A673 (cell line): Measurements from ENCODE around the gene CNTN5. TPM values are rescaled to one million over a fixed set of nuclear protein-coding genes. Genes with fewer than 3 reads are reported as not detected.

Experiments used
- BruUV-seq: library from RNA; stranded (reverse); fragments of 400-500 nt; replicated peaks from 2 replicates; lab custom pipeline; 2021; lab: Mats Ljungman, UMichigan
- CTCF ChIA-PET: fragments of 300-600 bp; sonication (Branson Sonifier 250); formaldehyde crosslinking; loops from one replicate; lab custom pipeline; 2022; ENCODE audit warnings: antibody characterized with exemption; lab: Charles Lee
- POLR2A ChIA-PET: fragments of 300-600 bp; sonication (Branson Sonifier 250); formaldehyde crosslinking; loops from one replicate; lab custom pipeline; 2022; ENCODE audit warnings: antibody characterized with exemption; ENCODE audit not compliant: low non-redundant PET; lab: Charles Lee
- DNase-seq: peaks from one replicate; pipeline ENCODE4 v3.0.0-alpha.2; 2015; ENCODE audit warnings: low spot score
- H3K27ac ChIP-seq: fragments of 200-600 bp; sonication (generic); 2 replicates; pipeline ENCODE4 v1.5.1; 2016; ENCODE audit warnings: mixed run types, low read depth, mild to moderate bottlenecking, mixed read lengths, antibody characterized with exemption, low read length; ENCODE audit not compliant: poor library complexity, severe bottlenecking
- H3K27me3 ChIP-seq: fragments of 200-600 bp; sonication (generic); replicated peaks from 2 replicates; pipeline ENCODE4 v1.6.1; 2017; ENCODE audit warnings: mixed run types, low read depth, mild to moderate bottlenecking, mixed read lengths, antibody characterized with exemption, low read length; ENCODE audit not compliant: insufficient read depth, poor library complexity
- H3K36me3 ChIP-seq: fragments of 200-600 bp; sonication (generic); 2 replicates; pipeline ENCODE4 v1.6.1; 2016; ENCODE audit warnings: mixed run types, mild to moderate bottlenecking, mixed read lengths, antibody characterized with exemption, low read length; ENCODE audit not compliant: insufficient read depth, poor library complexity, severe bottlenecking
- H3K4me1 ChIP-seq: fragments of 200-600 bp; sonication (generic); 2 replicates; pipeline ENCODE4 v1.6.1; 2017; ENCODE audit warnings: mixed run types, mild to moderate bottlenecking, mixed read lengths, antibody characterized with exemption, low read length; ENCODE audit not compliant: insufficient read depth, poor library complexity, severe bottlenecking
- H3K4me3 ChIP-seq: fragments of 200-600 bp; sonication (generic); 2 replicates; pipeline ENCODE4 v1.5.1; 2016; ENCODE audit warnings: low read depth, mixed run types, mild to moderate bottlenecking, mixed read lengths, low read length; ENCODE audit not compliant: poor library complexity, severe bottlenecking
- H3K9me3 ChIP-seq: fragments of 200-600 bp; sonication (generic); 2 replicates; pipeline ENCODE4 v1.6.1; 2016; ENCODE audit warnings: mixed run types, low read depth, mild to moderate bottlenecking, mixed read lengths, antibody characterized with exemption, low read length; ENCODE audit not compliant: poor library complexity, severe bottlenecking
- EZH2 ChIP-seq: fragments of 200-600 bp; sonication (generic); IDR thresholded peaks from 2 replicates; pipeline ENCODE4 v1.6.1; 2017; ENCODE audit warnings: borderline replicate concordance, low read depth, mild to moderate bottlenecking, mixed read lengths, antibody characterized with exemption, low read length; ENCODE audit not compliant: poor library complexity, severe bottlenecking
- intact Hi-C: fragments of 100-400 bp; cut with micrococcal nuclease; formaldehyde crosslinking; loops from one replicate; pipeline ENCODE4 v1.10.0; 2022; ENCODE audit not compliant: unreplicated experiment
- total RNA-seq: library from RNA; stranded (reverse); gene quantifications from 2 replicates; pipeline ENCODE4 v1.2.3, GENCODE V29; 2021
- TF ChIP-seq, protein P1 (sequence below): fragments of 300-800, 200-600 bp; sonication (generic); conservative IDR thresholded peaks from 2 replicates; pipeline ENCODE4 v1.5.1; 2017; ENCODE audit warnings: low read depth, mild to moderate bottlenecking, antibody characterized with exemption, low read length, moderate library complexity, mixed read lengths

Gene CNTN5
- total RNA-seq, 1 experiment from 2014 or later: 0.80 TPM

DNA sequence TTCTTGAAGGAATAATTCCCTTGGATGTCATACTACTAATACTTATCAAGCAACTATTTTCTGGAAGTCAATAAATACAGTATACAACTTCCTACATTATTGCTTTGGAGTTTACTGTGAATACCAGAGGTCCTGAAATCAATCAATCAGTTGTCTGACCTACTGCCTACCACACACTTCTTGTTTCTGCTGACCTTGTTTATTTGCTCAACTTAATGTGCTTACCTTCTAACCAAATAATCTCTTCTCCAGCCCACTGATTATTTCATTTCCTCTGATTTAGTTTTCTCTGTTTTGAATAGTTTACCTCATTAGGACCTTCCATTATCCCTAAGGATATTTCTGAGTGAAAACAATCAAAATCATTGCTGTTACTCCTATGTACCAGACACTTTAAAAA is 1142.7 kb downstream of the CNTN5 start:
- intact Hi-C loops: no loop called here
- Histone ChIP-seq H3K4me1 (no peaks in the 10 kb centered on the region), H3K27me3 (no peaks in the 10 kb centered on the region), H3K36me3 (no peaks in the 10 kb centered on the region), H3K4me3 (no peak overlapping the region), H3K9me3 (no peaks in the 10 kb centered on the region), H3K27ac (no peak overlapping the region)
- ChIA-PET POLR2A (no interaction called here), CTCF (no interaction called here)
- no peak for TF ChIP-seq EZH2
- TF ChIP-seq, protein P1, sequence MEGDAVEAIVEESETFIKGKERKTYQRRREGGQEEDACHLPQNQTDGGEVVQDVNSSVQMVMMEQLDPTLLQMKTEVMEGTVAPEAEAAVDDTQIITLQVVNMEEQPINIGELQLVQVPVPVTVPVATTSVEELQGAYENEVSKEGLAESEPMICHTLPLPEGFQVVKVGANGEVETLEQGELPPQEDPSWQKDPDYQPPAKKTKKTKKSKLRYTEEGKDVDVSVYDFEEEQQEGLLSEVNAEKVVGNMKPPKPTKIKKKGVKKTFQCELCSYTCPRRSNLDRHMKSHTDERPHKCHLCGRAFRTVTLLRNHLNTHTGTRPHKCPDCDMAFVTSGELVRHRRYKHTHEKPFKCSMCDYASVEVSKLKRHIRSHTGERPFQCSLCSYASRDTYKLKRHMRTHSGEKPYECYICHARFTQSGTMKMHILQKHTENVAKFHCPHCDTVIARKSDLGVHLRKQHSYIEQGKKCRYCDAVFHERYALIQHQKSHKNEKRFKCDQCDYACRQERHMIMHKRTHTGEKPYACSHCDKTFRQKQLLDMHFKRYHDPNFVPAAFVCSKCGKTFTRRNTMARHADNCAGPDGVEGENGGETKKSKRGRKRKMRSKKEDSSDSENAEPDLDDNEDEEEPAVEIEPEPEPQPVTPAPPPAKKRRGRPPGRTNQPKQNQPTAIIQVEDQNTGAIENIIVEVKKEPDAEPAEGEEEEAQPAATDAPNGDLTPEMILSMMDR: no peak
- no TSS peak for BruUV-seq
- no peak for DNase-seq

DNA sequence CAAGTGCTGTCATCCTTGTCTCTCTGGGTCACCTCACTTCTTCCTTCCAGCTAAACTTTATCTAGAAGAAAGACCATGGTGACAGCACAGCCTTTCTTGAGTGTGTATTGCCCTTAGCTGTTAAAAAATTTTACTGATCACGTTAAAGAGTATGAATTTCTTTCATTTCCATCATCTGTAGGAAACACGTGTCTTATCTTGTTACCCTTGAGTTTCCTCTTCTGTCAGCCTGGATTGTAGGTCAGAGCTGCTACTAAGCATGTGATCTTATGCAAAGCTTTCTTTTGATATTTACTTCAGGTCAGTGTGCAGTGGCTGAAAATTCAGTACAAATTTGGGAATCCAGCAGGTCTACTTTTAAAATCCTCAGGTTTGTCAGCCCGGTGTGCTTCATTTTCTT is 1154.1 kb downstream of the CNTN5 start:
- ChIA-PET POLR2A (no interaction called here), CTCF (no interaction called here)
- Histone ChIP-seq H3K9me3 (no peaks in the 10 kb centered on the region), H3K27me3 (no peaks in the 10 kb centered on the region), H3K36me3 (no peaks in the 10 kb centered on the region), H3K4me1 (no peaks in the 10 kb centered on the region), H3K4me3 (no peak overlapping the region), H3K27ac (no peak overlapping the region)
- no peak for DNase-seq
- intact Hi-C loops: no loop called here
- BruUV-seq: no TSS peak
- TF ChIP-seq EZH2: no peak
- TF ChIP-seq, protein P1: no peak

DNA sequence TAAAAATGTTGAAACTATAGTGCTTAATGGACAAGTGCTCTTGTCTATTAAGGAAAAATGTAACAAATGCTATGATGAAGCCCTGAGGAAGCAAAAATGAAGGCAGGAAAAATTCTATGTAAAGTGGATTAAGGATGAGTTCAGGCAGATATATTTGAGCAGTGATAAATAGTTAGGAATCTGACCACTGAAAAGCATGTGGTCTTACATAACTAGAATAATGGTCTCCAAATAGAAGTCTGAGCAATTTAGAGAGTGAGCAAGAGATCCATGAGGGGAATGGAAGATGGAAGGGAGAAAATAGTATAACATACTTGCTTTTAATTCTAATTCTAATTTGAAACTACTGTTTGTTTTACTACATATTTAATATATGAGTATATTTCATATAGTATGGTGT is 1155.7 kb downstream of the CNTN5 start:
- H3K27me3 ChIP-seq: no peaks in the 10 kb centered on the region
- ChIA-PET POLR2A (no interaction called here), CTCF (no interaction called here)
- intact Hi-C loops: no loop called here
- no peak overlapping the region for H3K27ac ChIP-seq
- H3K9me3 ChIP-seq: no peaks in the 10 kb centered on the region
- H3K4me1 ChIP-seq: no peaks in the 10 kb centered on the region
- no peak overlapping the region for H3K4me3 ChIP-seq
- no peaks in the 10 kb centered on the region for H3K36me3 ChIP-seq
- TF ChIP-seq, protein P1: no peak
- TF ChIP-seq EZH2: no peak
- BruUV-seq: no TSS peak
- DNase-seq: no peak
